ENCODE measurements around the gene ATP5IF1. TPM values are rescaled to one million over a fixed set of nuclear protein-coding genes. Genes with fewer than 3 reads are reported as not detected.

ATP5IF1 gene
- total and polyA plus RNA-seq, 9 of the 15 experiments (the other 6 are each of a cell fraction or from before 2014, with no cell fraction given) = 292 to 1,422 (median 388) TPM

GRCh38 chr1:28259252-28259933 lies 23.5 kb downstream of the ATP5IF1 start, which contains the start of gene SESN2 (continued):
- peak; percentile 99 for TF ChIP-seq SUPT5H (IDR thresholded peaks at IDR 0.05)
- TF ChIP-seq MIER1 (IDR thresholded peaks at IDR 0.05; ENCODE audit: low read depth) = no peak
- peak; percentile 70 for TF ChIP-seq CREM (IDR thresholded peaks at IDR 0.05; ENCODE audit: low read depth)
- peak; percentile 3; the same call in 1 of the 2 replicates for TF ChIP-seq OTX1 (CRISPR knock-in tag; IDR thresholded peaks at IDR 0.05)
- no peak for TF ChIP-seq ZNF140 (CRISPR knock-in tag; IDR thresholded peaks at IDR 0.05)
- no peak for TF ChIP-seq RHOXF2B (CRISPR knock-in tag; conservative IDR thresholded peaks at IDR 0.05)
- 0 out of 2 replicates have a peak, but pooled peaks have one; percentile 31 for TF ChIP-seq ZNF384 (IDR thresholded peaks at IDR 0.05; ENCODE audit: low read depth, low read length)
- TF ChIP-seq ZNF175 (CRISPR knock-in tag; IDR thresholded peaks at IDR 0.05; ENCODE audit: low read depth) = no peak; the same call in 1 of the 2 replicates
- TF ChIP-seq ZNF589 (CRISPR knock-in tag; IDR thresholded peaks at IDR 0.05; ENCODE audit: low read depth) = peak; percentile 29; the same call in 1 of the 2 replicates
- no peak for TF ChIP-seq TFAM (CRISPR knock-in tag; conservative IDR thresholded peaks at IDR 0.05)
- no peak for TF ChIP-seq HOXB6 (CRISPR knock-in tag; IDR thresholded peaks at IDR 0.05; ENCODE audit: borderline replicate concordance)
- no peak for TF ChIP-seq ID3 (CRISPR knock-in tag; IDR thresholded peaks at IDR 0.05)
- no peak for TF ChIP-seq ID3 (tag; IDR thresholded peaks at IDR 0.05)
- no peak for TF ChIP-seq TAF15 (IDR thresholded peaks at IDR 0.05; ENCODE audit: low read depth, low read length)
- TF ChIP-seq RFX5 (IDR thresholded peaks at IDR 0.05; ENCODE audit: low read depth, low read length) = no peak; the same call in none of the 2 replicates
- TF ChIP-seq PHB (CRISPR knock-in tag; IDR thresholded peaks at IDR 0.05) = peak; percentile 94
- no peak for TF ChIP-seq KLF16 (IDR thresholded peaks at IDR 0.05)
- no peak for TF ChIP-seq PYGO2 (tag; IDR thresholded peaks at IDR 0.05)
- no peak for TF ChIP-seq ZNF133 (CRISPR knock-in tag; IDR thresholded peaks at IDR 0.05)
- peak; percentile 92; the same call in 1 of the 2 replicates for TF ChIP-seq CBX1 (IDR thresholded peaks at IDR 0.05; ENCODE audit: low read depth)
- no peak for TF ChIP-seq ZNF449 (CRISPR knock-in tag; IDR thresholded peaks at IDR 0.05)
- TF ChIP-seq FOXK2 (conservative IDR thresholded peaks at IDR 0.05 in 1 of 2, IDR thresholded peaks at IDR 0.05 in 1 of 2; ENCODE audit: low read depth in 2 of 2) = peak; percentile 68 to 72; a peak in 3 of 4 replicates
- TF ChIP-seq ARID4B (CRISPR knock-in tag; IDR thresholded peaks at IDR 0.05) = peak; percentile 67
- peak; percentile 79 for TF ChIP-seq NEUROD1 (IDR thresholded peaks at IDR 0.05; ENCODE audit: borderline replicate concordance, low read depth, low read length, partially characterized antibody)
- no peak for TF ChIP-seq ZNF785 (CRISPR knock-in tag; IDR thresholded peaks at IDR 0.05)

Data from K562 (cell line).